ENCODE measurements around the gene P2RY2. TPM values are rescaled to one million over a fixed set of nuclear protein-coding genes. Genes with fewer than 3 reads are reported as not detected.
A peak's percentile ranks its signal among the peaks of the same experiment; 100 is the strongest.
"Not testable (repeated sequence)": the region's sequence is repeated elsewhere in the genome, so short reads cannot be mapped to it uniquely, and the experiment has no call there.

P2RY2 gene
- total RNA-seq, 2 donors from 2014 or later, result 14.5 to 20.4 TPM

DNA sequence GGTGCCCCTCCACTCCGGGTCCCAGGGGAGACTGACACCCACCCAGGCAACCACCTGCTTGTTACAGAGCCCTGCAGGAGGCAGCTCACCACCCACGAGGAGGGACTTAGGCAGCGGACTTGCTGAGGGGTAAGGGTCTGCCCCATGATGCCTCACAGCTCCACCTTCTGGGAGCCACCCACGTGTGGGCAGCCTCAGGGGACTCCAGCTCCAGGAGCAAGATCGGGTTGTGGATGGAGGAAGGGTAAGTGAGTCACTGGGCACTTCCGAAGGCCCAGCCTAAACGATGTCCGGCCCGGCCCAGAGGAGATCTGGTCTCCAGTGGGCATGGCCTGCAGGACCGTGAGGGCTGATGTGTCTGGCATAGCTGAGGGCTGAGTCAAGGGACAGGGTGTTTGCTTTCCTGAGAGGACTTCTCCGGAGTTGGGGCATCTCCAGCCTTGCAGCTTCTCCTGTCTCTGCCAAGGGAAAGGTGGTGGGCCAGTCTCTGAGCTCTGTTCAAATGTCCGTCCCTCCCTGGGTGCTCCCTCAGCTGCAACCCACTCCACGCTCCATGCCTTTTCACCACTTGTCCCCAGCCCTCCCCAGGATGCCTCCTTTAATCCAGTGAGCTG, 32.3 kb upstream of the P2RY2 start:
- ATAC-seq, result no peak
- intact Hi-C loops (cut with DNase I, micrococcal nuclease), result loop anchor here (10.0 kb wide), 2 partner anchors 49 to 461 kb away; no protein-coding TSS in a partner anchor

DNA sequence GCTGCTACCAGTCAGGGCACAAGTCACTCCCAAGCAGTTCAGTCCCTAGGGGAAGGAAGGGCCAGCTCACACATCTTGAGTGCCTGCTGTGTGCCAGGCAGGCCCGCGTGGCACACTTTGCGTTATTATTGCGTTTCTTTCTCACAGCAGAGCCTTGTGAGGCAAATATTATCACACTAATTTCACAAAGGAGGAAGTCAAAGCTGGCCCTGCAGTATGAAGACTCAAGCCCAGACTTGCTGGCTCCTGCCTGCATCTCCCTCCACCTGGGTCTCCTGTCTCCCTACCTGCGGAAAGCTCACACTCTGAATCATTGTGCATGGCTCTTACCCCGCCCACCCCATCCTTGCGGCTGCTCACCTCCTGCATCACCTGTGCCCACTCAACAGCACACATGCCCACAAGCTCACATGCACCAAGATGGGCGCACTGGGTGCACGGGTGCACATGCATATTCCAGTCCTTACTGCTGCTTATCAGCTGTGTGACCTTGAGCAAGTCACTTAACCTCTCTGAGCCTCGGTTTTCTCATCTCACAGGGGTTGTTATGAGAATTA, 31.7 kb upstream of the P2RY2 start:
- intact Hi-C loops (cut with DNase I, micrococcal nuclease), result loop anchor here (10.0 kb wide), 2 partner anchors 48 to 462 kb away; no protein-coding TSS in a partner anchor
- ATAC-seq (no peak), DNase-seq (no peak)

More for the DNA sequence above, 32.3 kb upstream of the P2RY2 start:
- no peak for DNase-seq

DNA sequence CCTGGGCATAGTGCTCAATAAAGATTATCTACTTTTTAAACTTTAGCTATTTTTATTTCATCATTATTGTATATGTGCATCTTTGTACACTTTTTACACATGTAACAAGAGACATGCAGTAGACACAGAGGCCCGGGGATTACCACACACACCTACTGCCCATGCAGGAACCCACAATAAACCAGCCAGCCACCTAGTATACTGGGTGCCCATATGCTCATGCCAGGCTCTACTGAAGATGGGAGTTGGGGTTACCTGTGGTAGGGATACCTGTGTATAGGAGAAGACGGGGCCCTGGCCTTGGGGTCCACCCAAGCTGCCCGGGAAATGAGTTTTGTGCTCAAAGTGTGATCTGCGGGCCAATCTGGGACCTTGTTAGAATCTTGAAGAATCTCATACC, 31.2 kb upstream of the P2RY2 start:
- no peak for DNase-seq
- intact Hi-C loops (cut with DNase I, micrococcal nuclease), result loop anchor here (10.0 kb wide), 2 partner anchors 48 to 462 kb away; no protein-coding TSS in a partner anchor
- ATAC-seq, result no peak

DNA sequence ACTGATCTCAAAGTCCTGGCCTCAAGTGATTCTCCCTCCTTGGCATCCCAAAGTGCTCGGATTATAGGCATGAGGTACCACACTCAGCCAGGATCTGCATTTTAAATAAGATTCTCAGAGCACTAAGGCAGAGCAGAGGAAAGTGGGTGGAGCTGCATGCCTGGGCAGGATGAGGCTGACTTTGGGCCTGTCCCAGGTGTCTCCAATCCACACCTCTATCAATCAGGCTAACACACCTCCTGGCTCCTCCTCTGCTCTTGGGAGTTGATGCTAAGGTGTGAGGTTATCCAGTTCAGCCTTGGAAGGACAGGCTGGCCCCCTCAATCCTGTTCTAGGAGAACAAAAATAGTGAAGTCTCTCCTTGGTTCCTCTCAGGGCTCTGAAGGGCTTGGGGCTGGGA, 30.2 kb upstream of the P2RY2 start:
- ATAC-seq, result no peak
- DNase-seq, result no peak
- intact Hi-C loops (cut with DNase I, micrococcal nuclease), result loop anchor here (10.0 kb wide), 2 partner anchors 47 to 463 kb away; no protein-coding TSS in a partner anchor

DNA sequence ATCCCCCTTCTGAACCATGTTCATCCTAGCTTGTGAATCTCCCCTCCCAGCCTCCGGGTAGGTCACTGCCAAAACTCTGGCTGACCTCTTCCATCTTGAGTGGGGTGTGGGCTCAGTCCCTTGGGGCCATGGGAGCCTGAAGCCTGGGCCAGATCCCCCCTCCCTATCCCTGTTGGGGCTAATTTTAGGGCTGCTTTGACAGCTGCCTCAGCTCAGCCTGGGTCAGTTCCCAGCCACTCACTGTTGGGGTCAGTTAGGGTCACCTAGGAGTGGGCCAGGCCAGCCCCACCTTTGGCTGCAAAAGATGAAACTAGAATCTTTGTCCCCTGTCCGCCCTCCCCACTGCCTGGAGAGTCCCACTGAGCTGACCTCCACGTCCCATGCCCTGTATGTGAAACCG, 29.8 kb upstream of the P2RY2 start:
- intact Hi-C loops (cut with DNase I, micrococcal nuclease), result loop anchor here (10.0 kb wide), 2 partner anchors 46 to 464 kb away; no protein-coding TSS in a partner anchor
- ATAC-seq, result no peak
- no peak for DNase-seq

DNA sequence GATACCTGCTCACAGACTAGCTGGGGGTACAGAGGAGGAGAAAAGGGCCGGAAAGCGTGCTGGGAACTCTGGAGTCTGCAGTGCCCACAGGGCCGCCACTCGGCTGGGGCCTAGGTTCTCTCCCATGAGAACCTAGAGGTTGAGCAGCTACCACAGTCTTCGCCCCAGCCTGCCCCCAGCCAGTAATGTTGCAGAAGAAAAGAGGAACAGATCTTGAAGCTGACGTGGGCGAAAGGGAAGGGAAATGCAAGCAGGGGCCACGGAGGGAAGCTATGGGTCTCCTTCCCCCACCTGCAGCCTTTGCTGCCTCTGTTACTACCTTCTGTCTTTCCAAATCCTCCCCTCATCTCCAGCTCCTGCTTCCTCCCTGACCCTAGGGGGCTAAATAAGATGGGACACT, 28.8 kb upstream of the P2RY2 start:
- intact Hi-C loops (cut with DNase I, micrococcal nuclease), result loop anchor here (10.0 kb wide), 2 partner anchors 45 to 465 kb away; no protein-coding TSS in a partner anchor
- ATAC-seq (no peak), DNase-seq (peak in 1 of 2 donors; percentile 40)

DNA sequence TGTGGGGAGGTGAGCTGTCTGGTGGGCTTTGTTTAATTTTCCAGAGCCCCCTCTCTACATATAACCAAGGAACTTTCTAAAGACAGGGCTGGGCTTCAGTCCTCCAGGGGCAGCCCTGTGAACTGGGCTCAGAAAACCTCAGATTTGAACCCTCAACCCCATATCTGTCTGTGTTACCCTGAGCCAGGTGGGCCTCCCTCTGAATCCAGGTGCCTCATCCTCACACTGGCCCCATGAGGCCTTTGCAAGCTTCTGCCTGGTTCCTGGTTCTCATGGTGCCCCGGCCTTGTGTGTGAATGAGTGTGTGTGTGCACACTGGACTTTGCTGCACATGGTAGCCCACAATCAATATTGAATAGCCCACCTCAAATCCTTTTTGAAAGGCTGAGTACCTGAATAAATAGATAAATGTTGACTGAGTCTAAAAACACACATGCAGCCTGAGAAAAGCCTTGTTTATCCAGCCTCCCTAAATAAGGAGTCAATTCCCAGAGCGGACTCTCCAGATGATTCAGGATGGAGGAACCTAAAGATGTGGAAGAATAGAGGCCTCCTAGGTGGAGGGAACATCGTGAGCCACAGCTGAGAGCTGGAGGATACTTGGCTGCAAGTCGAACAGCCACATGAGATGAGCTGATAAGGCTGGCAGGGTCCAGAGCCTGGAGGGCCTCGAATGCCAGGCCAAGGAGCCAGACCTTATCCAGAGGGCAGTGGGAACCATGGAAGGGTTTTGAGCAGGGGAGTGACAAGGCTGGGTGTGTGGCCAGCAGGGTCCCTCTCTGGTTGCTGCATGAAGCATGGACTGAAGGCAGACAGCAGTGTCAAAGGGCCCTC, 28.1 kb upstream of the P2RY2 start:
- no peak for DNase-seq
- no peak for ATAC-seq
- intact Hi-C loops (cut with DNase I, micrococcal nuclease), result loop anchor here (10.0 kb wide), 2 partner anchors 45 to 465 kb away; no protein-coding TSS in a partner anchor

DNA sequence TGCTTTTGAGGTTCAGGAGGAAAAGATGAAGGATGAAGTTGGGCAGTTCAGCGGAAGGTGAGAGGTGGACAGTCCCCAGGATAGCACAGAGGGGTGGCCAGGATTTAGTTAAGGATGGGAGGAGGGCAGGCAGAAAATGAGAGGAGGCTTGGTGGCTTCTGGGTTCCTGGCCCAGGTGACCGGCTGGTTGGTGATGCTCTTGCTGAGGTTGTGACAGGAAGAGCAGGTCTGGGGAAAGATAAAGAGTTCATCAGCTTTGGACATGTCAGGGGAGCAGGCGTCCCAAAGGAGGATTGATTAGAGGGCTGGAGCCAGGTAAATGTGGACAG, 27.6 kb upstream of the P2RY2 start:
- intact Hi-C loops (cut with DNase I, micrococcal nuclease), result no loop called here
- ATAC-seq (no peak), DNase-seq (no peak)

DNA sequence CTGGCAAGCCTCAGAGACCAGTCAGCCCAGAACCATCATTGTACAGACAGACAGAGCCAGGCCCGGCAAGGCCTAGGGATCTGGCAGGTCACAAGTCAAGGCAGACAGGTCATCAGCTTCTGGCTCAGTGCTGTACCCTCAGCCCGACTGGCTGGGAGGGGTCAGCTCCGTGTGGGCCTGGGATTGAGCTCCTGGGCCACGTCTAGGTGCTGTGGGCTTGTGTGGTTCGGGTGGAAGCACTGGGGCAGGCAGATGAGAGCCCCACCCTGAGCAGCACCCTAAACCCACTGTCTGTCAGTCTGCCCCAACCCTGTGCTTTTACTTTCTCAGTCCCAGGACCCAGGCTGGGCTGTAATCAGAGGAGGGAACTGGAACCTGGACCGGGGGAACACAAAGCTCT, 26.9 kb upstream of the P2RY2 start:
- intact Hi-C loops (cut with DNase I, micrococcal nuclease), result no loop called here
- ATAC-seq, result no peak
- DNase-seq, result no peak

DNA sequence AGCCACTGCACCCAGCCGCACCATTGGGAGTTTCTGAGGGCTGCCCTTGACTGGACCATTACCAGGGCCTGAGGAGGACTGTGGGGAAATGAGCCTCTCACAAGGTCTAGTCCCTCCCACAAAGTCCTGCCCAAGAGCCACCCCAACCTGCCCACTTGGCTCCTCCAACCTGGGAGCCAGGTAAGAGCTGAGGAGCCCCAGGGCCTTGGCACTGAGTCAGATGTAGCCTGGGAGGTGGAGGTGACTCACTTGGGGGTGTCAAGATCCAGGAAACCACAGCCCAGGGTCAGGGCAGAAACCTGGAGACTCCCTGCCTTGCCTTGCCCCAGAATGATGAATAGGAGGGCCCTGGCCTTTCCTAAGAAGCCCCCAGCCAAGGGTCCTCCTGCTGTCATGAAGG, 25.8 kb upstream of the P2RY2 start:
- DNase-seq (no peak), ATAC-seq (no peak)
- intact Hi-C loops (cut with DNase I, micrococcal nuclease), result no loop called here

DNA sequence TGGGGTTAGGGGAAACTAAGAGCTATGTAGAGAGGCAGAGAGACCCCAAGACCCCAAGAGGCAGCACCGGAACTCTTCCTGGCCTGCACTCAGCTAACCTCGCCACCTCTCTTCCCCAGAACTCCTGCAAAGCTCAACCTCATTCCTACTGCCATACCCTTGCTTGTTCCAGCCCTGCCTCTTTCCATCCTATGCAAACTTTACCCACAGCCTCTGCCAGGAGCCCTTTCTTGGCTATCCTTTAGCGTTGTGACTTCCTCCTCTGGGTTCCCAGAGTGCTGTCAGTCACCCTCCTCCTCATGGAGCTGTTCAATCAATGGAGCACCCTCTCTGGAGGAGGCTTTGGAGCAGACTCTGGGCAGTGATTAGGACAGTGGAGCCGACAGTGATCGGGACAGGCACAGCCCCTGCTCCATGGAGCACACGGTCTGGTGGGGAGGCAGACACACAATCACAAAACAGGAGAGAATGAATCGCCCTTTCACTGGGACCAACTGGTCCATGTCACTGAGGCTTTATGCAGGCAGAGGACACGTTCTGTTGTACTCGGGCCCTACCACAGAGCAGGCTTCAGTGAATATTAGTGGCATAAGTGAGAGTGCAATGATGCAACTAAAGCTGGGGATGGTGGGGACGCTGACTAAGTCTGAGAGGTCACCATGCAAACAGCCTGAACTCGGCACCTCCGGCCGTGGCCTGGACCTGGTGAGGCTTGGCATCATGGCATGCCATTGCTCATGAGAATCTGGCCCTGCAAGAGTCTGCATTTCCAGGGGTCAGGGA, 24.6 kb upstream of the P2RY2 start:
- ATAC-seq (peak; percentile 10), DNase-seq (no peak)
- intact Hi-C loops (cut with DNase I, micrococcal nuclease), result no loop called here

DNA sequence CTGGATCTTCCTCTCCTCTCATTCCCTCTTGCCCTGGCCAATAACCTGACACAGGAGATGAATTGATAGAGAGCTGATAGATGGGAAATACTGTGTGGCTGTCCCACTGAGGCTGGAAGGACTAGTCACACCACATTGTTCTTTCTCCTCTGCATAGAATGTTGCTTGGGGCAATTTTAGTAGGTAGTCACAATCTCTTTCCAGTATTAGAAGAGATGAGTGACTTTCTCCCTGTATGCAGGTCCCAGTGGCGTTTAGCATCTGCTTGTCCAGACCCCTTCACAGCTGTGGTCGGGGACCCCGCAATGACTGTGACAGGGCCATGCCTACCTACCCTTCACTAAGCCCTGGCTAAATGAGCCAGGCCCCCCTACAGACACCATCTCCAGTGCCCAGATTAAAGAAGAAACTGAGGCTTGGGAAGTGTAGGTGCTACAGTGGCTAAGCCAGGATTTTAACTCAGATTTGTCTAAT, 24.0 kb upstream of the P2RY2 start:
- intact Hi-C loops (cut with DNase I, micrococcal nuclease), result no loop called here
- no peak for DNase-seq

DNA sequence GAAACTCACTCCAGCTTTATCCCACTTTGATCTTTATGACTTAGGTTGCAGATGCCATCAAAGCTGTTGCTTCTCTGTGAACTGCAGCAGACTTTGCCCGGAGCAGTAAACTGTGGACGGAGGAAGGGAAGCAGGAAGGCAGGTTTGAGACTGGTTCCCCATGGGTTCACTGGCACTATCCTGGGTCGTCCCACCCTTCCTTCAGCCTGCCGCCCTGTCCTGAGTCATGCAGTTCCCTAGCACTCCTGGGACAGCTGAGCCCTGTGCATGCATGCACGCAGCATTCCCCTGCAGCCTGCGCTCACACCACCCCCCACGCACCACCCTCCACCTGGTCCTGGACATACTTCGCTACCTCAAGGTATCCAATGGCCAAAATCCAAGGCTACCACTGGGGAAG, 23.5 kb upstream of the P2RY2 start:
- ATAC-seq, result peak; percentile 81
- intact Hi-C loops (cut with DNase I, micrococcal nuclease), result no loop called here

More for the DNA sequence above, 24.0 kb upstream of the P2RY2 start:
- no peak for ATAC-seq

DNA sequence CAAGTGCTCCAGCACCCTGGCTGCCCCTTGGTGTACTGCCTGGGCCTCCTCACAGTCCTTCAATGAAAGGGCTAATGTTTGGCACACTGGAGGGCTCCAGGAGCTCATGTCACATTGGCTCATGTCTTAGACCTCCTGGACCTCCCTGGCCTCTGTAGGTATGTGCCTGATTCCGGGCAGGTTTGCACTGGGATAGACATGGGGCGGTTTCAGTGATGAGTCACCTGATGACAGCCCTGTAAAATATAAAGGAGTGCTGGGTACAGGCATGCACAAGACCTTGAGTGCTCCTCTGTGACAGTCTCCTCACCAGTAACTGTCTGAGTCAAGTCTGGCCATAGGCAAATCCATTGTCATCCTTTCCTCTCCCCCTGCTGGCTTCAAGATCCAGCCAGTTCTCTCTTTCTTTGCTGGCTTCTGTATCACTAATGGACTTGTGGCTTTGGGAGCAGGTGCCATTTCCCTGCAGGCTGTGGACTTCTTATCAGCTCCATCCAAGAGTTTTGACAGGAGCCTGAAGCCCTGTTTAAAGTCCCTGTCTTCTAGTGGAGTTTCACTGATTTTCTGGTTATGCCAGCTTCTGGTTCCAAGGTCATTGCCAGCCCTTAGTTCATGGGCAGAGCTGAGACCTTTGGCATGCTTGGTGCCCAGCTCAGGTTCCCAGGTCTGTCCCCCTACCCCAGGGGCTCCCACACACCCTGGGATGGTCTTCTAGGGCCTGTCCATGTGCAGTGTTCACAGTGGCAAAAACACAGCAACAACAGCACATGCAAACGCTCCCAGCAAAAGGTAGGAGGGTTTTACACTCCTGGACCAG, 22.7 kb upstream of the P2RY2 start:
- DNase-seq (peak in 1 of 2 donors; percentile 76), ATAC-seq (peak; percentile 69)
- intact Hi-C loops (cut with DNase I, micrococcal nuclease), result no loop called here

More for the DNA sequence above, 23.5 kb upstream of the P2RY2 start:
- peak; percentile 83 to 94 for DNase-seq

DNA sequence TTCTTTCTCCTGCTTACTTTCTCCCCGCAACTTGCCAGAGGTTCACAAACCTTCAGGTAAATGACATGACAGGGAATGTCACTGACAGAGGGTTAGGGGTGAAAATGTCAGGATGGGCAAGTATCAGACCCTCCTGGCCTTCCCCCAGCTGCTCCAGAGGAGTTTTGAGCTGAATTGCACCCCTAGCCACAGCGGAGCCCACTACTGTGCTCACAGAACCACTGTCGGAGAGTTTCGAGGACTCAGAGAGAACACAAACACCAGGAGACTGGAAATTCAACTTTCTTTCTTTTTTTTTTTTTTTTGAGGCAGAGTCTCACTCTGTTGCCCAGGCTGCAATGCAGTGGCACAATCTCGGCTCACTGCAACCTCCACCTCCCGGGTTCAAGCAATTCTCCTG, 21.5 kb upstream of the P2RY2 start:
- intact Hi-C loops (cut with DNase I, micrococcal nuclease), result no loop called here
- ATAC-seq, result no peak
- DNase-seq, result no peak

DNA sequence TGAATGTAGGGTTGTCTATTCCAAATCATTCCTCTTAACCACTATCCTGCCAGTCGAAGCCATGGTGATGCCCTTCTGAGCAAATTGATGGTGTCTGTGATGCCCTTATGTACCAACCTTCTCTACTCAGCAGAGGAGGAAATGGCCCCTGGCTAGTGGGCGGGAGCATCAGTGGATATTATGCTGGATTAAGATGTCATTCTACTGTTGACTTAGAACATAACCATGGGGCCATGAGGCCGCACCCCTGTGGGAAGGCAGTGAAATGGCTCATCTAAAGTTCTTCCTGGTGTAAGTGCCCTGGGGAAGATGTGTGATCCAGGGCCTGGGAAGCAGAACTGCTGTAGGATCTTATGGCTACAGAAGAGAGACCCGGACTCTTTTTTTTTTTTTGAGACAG, 20.7 kb upstream of the P2RY2 start:
- peak; percentile 80 to 86 for DNase-seq
- peak; percentile 69 for ATAC-seq
- intact Hi-C loops (cut with DNase I, micrococcal nuclease), result no loop called here

DNA sequence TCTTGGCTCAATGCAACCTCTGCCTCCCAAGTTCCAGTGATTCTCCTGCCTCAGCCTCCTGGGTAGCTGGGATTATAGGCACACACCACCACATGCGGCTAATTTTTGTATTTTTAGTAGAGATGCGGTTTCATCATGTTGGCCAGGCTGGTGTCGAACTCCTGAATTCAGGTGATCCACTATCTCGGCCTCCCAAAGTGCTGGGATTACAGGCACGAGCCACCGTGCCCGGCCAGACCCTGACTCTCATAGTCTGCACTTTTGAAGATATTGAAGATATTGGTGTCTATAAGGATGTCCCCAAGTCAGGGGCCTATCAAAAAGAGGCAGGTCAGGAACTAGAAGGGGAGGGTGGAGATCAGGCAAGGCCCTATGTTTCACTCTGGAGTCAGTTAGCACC, 20.3 kb upstream of the P2RY2 start:
- intact Hi-C loops (cut with DNase I, micrococcal nuclease); ATAC-seq: not testable (repeated sequence)
- DNase-seq, result peak in 1 of 2 donors; percentile 17

DNA sequence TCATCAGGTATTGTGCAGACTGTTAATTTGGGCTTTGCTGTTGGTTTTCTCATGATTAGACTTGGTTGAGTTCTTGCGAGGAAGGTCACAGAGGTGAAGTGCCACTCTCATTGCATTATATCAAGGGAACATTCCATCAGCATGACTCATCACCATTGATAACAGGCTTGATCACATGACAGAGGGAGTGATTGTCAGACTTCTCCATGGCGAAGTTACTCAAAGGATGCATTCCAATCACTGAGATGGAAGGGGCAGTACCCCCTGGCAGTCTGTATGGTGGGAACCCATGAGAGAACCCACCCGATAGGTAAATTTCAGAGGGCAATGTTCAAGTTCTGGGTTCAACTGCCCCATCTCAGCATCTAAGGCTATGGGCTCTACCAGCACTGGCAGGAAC, 19.4 kb upstream of the P2RY2 start:
- no peak for ATAC-seq
- DNase-seq, result peak in 1 of 2 donors; percentile 15
- intact Hi-C loops (cut with DNase I, micrococcal nuclease), result no loop called here

All from left colon (tissue), 2 donors.